ENCODE measurements around the gene CEACAM19. TPM values are rescaled to one million over a fixed set of nuclear protein-coding genes. Genes with fewer than 3 reads are reported as not detected.
A peak's percentile ranks its signal among the peaks of the same experiment; 100 is the strongest.

CEACAM19 gene
- total and polyA plus RNA-seq, 2 donors (not counting 3 experiments of a cell fraction or from before 2014, with no cell fraction given), result 9.9 to 14.5 TPM

DNA sequence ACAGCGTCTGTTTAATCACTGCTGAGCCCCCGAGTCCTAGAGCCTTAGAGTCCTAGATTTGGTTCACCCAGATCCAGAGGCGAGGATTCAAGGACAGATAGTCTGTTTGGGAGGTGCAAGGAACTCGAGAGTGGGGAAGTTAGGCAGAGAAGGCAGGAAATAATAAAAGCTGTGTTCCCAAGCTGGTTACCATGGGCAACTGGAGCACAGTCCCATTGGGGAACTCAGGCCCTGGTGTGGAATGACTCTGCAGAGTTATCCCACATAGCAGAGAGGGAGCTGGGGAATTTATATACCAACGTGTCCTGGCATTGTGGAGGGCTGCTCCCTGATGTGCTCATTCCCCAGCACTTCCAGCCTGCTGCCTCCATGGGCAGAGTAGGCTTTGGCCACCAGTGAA, 48.2 kb upstream of the CEACAM19 start:
- Histone ChIP-seq H3K4me2 (ENCODE audit: insufficient read depth, low read length) (no peak overlapping the region), H3K79me2 (ENCODE audit: control insufficient read depth, insufficient read depth, low read length) (no peaks in the 10 kb centered on the region), H3K9me1 (replicated peaks; ENCODE audit: control insufficient read depth, extremely low read depth, insufficient read depth, low read length) (no peaks in the 10 kb centered on the region), H3K9ac (replicated peaks; ENCODE audit: extremely low read depth, insufficient read depth, low read length) (peak overlapping the region; percentile 40), H3K4me3 (replicated peaks in 1 of 3; ENCODE audit: insufficient read depth in 1 of 3, low read depth in 1 of 3, low read length in 3 of 3) (no peak overlapping the region), H3K27ac (ENCODE audit: insufficient read depth, low read depth, low read length) (peak overlapping the region; percentile 31), H3K36me3 (ENCODE audit: control insufficient read depth in 2 of 2, extremely low read depth in 1 of 2, insufficient read depth in 2 of 2, low read length in 2 of 2) (no peaks in the 10 kb centered on the region), H3K4me1 (ENCODE audit: control insufficient read depth, extremely low read depth, insufficient read depth, low read length) (peaks cover 31% of the 10 kb centered on the region), H4K20me1 (replicated peaks; ENCODE audit: control insufficient read depth, extremely low read depth, insufficient read depth, low read length) (no peaks in the 10 kb centered on the region), H2AFZ (ENCODE audit: low read depth, low read length) (no peak overlapping the region), H3K27me3 (ENCODE audit: control insufficient read depth in 2 of 2, insufficient read depth in 2 of 2, low read length in 2 of 2) (no peaks in the 10 kb centered on the region), H3K9me3 (replicated peaks; ENCODE audit: control insufficient read depth, insufficient read depth, low read length) (no peaks in the 10 kb centered on the region)
- peak; percentile 74 for FAIRE-seq
- BruUV-seq (replicated peaks), result no TSS peak
- ChIA-PET CTCF (interaction anchor here (0.9 to 2.8 kb wide), 8 partner anchors 13 to 148 kb away, joined by 3 to 12 read pairs (median 4); no protein-coding TSS in a partner anchor), POLR2A (interaction anchor here (0.8 kb wide), 1 partner anchor 21 kb away, joined by 4 read pairs; the partner anchor contains the start of gene PVR)
- dilution Hi-C loops (cut with MboI; ENCODE audit: extremely low pct_ligation_motif_present, low sequenced_read_pairs), result no loop called here
- TF ChIP-seq POLR2A (IDR thresholded peaks at IDR 0.05; ENCODE audit: low read depth, low read length) (no peak), EZH2 (IDR thresholded peaks at IDR 0.05; ENCODE audit: borderline replicate concordance, low read depth, low read length, severe bottlenecking) (no peak), MYC (IDR thresholded peaks at IDR 0.05; ENCODE audit: low read depth, low read length) (no peak), FOS (IDR thresholded peaks at IDR 0.05; ENCODE audit: borderline replicate concordance, insufficient read depth, low read length) (no peak), POLR2AphosphoS5 (IDR thresholded peaks at IDR 0.05; ENCODE audit: insufficient read depth, low read depth, low read length) (no peak), GATA2 (IDR thresholded peaks at IDR 0.05; ENCODE audit: insufficient read depth, insufficient read length, low read depth, low read length) (no peak)
- TF ChIP-seq, protein P1, sequence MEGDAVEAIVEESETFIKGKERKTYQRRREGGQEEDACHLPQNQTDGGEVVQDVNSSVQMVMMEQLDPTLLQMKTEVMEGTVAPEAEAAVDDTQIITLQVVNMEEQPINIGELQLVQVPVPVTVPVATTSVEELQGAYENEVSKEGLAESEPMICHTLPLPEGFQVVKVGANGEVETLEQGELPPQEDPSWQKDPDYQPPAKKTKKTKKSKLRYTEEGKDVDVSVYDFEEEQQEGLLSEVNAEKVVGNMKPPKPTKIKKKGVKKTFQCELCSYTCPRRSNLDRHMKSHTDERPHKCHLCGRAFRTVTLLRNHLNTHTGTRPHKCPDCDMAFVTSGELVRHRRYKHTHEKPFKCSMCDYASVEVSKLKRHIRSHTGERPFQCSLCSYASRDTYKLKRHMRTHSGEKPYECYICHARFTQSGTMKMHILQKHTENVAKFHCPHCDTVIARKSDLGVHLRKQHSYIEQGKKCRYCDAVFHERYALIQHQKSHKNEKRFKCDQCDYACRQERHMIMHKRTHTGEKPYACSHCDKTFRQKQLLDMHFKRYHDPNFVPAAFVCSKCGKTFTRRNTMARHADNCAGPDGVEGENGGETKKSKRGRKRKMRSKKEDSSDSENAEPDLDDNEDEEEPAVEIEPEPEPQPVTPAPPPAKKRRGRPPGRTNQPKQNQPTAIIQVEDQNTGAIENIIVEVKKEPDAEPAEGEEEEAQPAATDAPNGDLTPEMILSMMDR (IDR thresholded peaks at IDR 0.05; ENCODE audit: extremely low read depth in 1 of 2, insufficient read depth in 1 of 2, low read depth in 1 of 2, low read length in 2 of 2), result no peak
- intact Hi-C loops (cut with micrococcal nuclease), result no loop called here
- peak; percentile 80 for DNase-seq (ENCODE audit: low read depth, low spot score)
